ENCODE measurements around the gene ANAPC4. TPM values are rescaled to one million over a fixed set of nuclear protein-coding genes. Genes with fewer than 3 reads are reported as not detected.

Gene ANAPC4
- total RNA-seq, 1 donor from 2014 or later, result 41.7 TPM

DNA sequence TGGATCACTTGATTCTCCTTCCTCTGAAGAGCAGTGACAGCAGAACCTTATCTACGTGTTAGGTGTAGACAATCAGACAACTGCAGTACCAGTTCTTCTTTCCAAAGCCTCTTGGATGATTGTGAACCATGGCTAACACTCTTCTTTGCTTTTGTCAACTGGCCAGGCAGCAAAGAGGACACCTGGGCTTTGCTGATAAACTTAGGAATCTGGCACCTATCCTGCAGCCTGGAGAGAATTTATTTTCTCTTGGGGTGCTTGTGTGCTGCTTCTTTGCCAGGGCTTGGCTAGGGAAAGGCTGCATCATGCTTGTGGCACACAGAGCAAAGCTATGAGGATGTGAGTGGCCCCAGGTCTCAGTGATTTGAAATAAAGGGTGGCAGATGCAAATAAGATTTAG, 77.4 kb downstream of the ANAPC4 start:
- no peak for ATAC-seq
- intact Hi-C loops (cut with DNase I), result no loop called here
- no peak for DNase-seq (ENCODE audit: low spot score)

- DNase-seq (ENCODE audit: low spot score) (no peak), ATAC-seq (no peak)
- intact Hi-C loops (cut with DNase I), result no loop called here
Observed at GRCh38 chr4:25457053-25457715, 80.1 kb downstream of the ANAPC4 start.

DNA sequence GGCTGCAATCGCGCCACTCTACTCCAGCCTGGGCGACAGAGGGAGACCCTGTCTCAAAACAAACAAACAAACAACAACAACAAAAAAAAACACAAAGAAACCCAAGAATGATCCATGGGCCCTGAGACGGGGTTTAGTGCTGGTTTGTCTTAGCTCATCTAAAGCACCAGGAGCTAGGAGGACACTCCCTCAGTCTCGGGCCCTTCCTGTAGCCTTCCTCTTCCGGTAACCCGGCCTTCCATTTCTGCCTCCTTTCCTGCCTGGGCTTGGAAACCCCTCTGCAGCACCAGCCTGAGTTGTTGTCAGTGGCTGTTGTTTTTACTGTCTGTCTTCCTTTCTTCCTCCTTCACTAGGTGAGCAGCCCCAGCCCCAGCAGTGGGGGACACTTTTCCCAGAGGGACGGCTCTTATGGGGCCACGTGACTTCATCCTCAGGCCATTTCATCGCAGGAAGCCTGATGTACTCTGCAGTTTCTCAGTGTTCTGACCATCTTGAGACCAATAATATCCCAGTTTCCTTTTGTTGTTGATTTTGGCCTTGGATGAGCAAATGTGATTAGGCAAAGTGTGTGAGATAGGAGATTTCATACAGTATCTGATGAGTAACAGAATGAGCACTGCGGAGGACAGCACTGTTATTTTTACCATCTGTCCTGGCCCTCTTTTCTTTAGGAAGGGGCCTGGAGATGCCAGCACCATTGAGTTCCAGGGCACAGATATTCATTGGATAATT, 90.1 kb downstream of the ANAPC4 start:
- intact Hi-C loops (cut with DNase I), result no loop called here
- DNase-seq (ENCODE audit: low spot score) (no peak), ATAC-seq (peak; percentile 45)

- DNase-seq (ENCODE audit: low spot score), result no peak
- ATAC-seq, result no peak
- intact Hi-C loops (cut with DNase I), result no loop called here
Observed at GRCh38 chr4:25467843-25468242, 90.8 kb downstream of the ANAPC4 start.

Other genes with a start within 250 kb of the ANAPC4 start
- 11.3 TPM for gene SEPSECS, start 216.8 kb upstream of the ANAPC4 start, total RNA-seq
- gene PI4K2B, start 143.2 kb upstream of the ANAPC4 start, total RNA-seq, result 10.3 TPM
- 13.9 TPM for gene ZCCHC4, start 64.5 kb upstream of the ANAPC4 start, total RNA-seq

All from sciatic nerve (tissue), 2 donors.